Neural cell (in vitro differentiated cells): ENCODE measurements around the gene GRAMD1B. TPM values are rescaled to one million over a fixed set of nuclear protein-coding genes. Genes with fewer than 3 reads are reported as not detected.
A peak's percentile ranks its signal among the peaks of the same experiment; 100 is the strongest.

ENCODE experiments used
- H2AFZ ChIP-seq: fragments of 200-600, 300-800 bp; sonication (generic), shearing (Covaris generic); 2 replicates; pipeline ENCODE4 v1.6.0; 2014; ENCODE audit warnings: low read depth, mild to moderate bottlenecking, antibody characterized with exemption, low read length, moderate library complexity
- H3F3A ChIP-seq: fragments of 200-600 bp; shearing (Covaris generic); 2 replicates; pipeline ENCODE4 v1.6.1; 2016; ENCODE audit warnings: mild to moderate bottlenecking, moderate library complexity, mixed read lengths, antibody characterized with exemption, low read length; ENCODE audit not compliant: insufficient read depth, poor library complexity, severe bottlenecking
- H3K27ac ChIP-seq: fragments of 200-600, 300-800 bp; sonication (generic), shearing (Covaris generic); 2 replicates; pipeline ENCODE4 v1.5.1; 2014; ENCODE audit warnings: mild to moderate bottlenecking, low read length, moderate library complexity
- H3K27me3 ChIP-seq: fragments of 300-800, 200-600 bp; sonication (generic), shearing (Covaris generic); 2 replicates; pipeline ENCODE4 v1.6.0; 2014; ENCODE audit warnings: mild to moderate bottlenecking, low read depth, low read length, moderate library complexity; ENCODE audit not compliant: insufficient read depth
- H3K36me3 ChIP-seq: fragments of 300-800, 200-600 bp; sonication (generic), shearing (Covaris generic); 2 replicates; pipeline ENCODE4 v1.5.1; 2014; ENCODE audit warnings: mild to moderate bottlenecking, antibody characterized with exemption, low read length, moderate library complexity; ENCODE audit not compliant: insufficient read depth
- H3K4me2 ChIP-seq: fragments of 300-800, 200-600 bp; sonication (generic), shearing (Covaris generic); 2 replicates; pipeline ENCODE4 v1.6.0; 2014; ENCODE audit warnings: mild to moderate bottlenecking, low read length
- H3K4me3 ChIP-seq: fragments of 300-800, 200-600 bp; sonication (generic), shearing (Covaris generic); 2 replicates; pipeline ENCODE4 v1.5.1; 2014; ENCODE audit warnings: mild to moderate bottlenecking, low read length, moderate library complexity
- H3K79me2 ChIP-seq: fragments of 200-600 bp; shearing (Covaris generic); replicated peaks from 2 replicates; pipeline ENCODE4 v1.6.0; 2014; ENCODE audit warnings: mild to moderate bottlenecking, low read length, moderate library complexity; ENCODE audit not compliant: insufficient read depth
- H3K9ac ChIP-seq: fragments of 300-800, 200-600 bp; sonication (generic), shearing (Covaris generic); 2 replicates; pipeline ENCODE4 v1.6.1; 2016; ENCODE audit warnings: mild to moderate bottlenecking, low read length, mixed read lengths
- H3K9me2 ChIP-seq: fragments of 200-600 bp; shearing (Covaris generic); 2 replicates; pipeline ENCODE4 v1.6.1; 2016; ENCODE audit warnings: mild to moderate bottlenecking, low read length, mixed read lengths; ENCODE audit not compliant: insufficient read depth
- H3K9me3 ChIP-seq: fragments of 200-600, 300-800 bp; sonication (generic), shearing (Covaris generic); 2 replicates; pipeline ENCODE4 v1.6.1; 2016; ENCODE audit warnings: mild to moderate bottlenecking, mixed run types, low read length, moderate library complexity, mixed read lengths
- H4K20me1 ChIP-seq: fragments of 200-600 bp; shearing (Covaris generic); 2 replicates; pipeline ENCODE4 v1.6.1; 2016; ENCODE audit warnings: mild to moderate bottlenecking, mixed run types; ENCODE audit not compliant: insufficient read depth
- CTCF ChIP-seq: fragments of 450-650 bp; IDR thresholded peaks from 2 replicates; pipeline ENCODE4 v1.5.1; 2014; ENCODE audit warnings: antibody characterized with exemption, mild to moderate bottlenecking, moderate library complexity; ENCODE audit not compliant: poor library complexity, severe bottlenecking
- EP300 ChIP-seq: fragments of 450-650 bp; conservative IDR thresholded peaks from 2 replicates; pipeline ENCODE4 v1.6.1; 2014; ENCODE audit warnings: antibody characterized with exemption, mild to moderate bottlenecking, moderate library complexity; ENCODE audit not compliant: poor library complexity, severe bottlenecking
- EZH2 ChIP-seq: fragments of 200-600, 300-800 bp; shearing (Covaris generic), sonication (generic); IDR thresholded peaks from 2 replicates; pipeline ENCODE4 v1.6.1; 2014; ENCODE audit warnings: antibody characterized with exemption, low read length, borderline replicate concordance, mild to moderate bottlenecking; ENCODE audit not compliant: insufficient read depth, poor library complexity, severe bottlenecking
- MXI1 ChIP-seq: fragments of 450-650 bp; conservative IDR thresholded peaks from 2 replicates; pipeline ENCODE4 v1.6.1; 2014; ENCODE audit warnings: antibody characterized with exemption, mild to moderate bottlenecking; ENCODE audit not compliant: poor library complexity, severe bottlenecking
- POLR2AphosphoS5 ChIP-seq: IDR thresholded peaks from 2 replicates; pipeline ENCODE4 v1.6.1; 2012
- RAD21 ChIP-seq: fragments of 450-650 bp; conservative IDR thresholded peaks from 2 replicates; pipeline ENCODE4 v1.6.1; 2014; ENCODE audit warnings: antibody characterized with exemption, mild to moderate bottlenecking, moderate library complexity
- REST ChIP-seq: IDR thresholded peaks from 2 replicates; pipeline ENCODE4 v1.6.1; 2012; ENCODE audit warnings: borderline replicate concordance
- SMC3 ChIP-seq: fragments of 450-650 bp; conservative IDR thresholded peaks from 2 replicates; pipeline ENCODE4 v1.6.1; 2014; ENCODE audit warnings: antibody characterized with exemption, mild to moderate bottlenecking, moderate library complexity; ENCODE audit not compliant: poor library complexity
- TAF1 ChIP-seq: IDR thresholded peaks from 2 replicates; pipeline ENCODE4 v1.6.1; 2012; ENCODE audit warnings: low read depth
- polyA plus RNA-seq: library from polyadenylated mRNA; depleted of rRNA; stranded (reverse); fragments of >200 nt; gene quantifications from 2 replicates; pipeline ENCODE4 v1.2.3, GENCODE V29; 2014

Gene GRAMD1B
- polyA plus RNA-seq, 1 donor from 2014 or later = 1.5 TPM

- no peaks in the 10 kb centered on the region for H3F3A ChIP-seq
- no peaks in the 10 kb centered on the region for H3K9me2 ChIP-seq
- H4K20me1 ChIP-seq = no peaks in the 10 kb centered on the region
- no peak overlapping the region for H3K4me2 ChIP-seq
- no peak for TF ChIP-seq REST
- TF ChIP-seq EP300 = no peak
- H3K9me3 ChIP-seq = no peaks in the 10 kb centered on the region
- H3K79me2 ChIP-seq = no peaks in the 10 kb centered on the region
- H3K4me3 ChIP-seq = no peak overlapping the region
- no peak overlapping the region for H2AFZ ChIP-seq
- H3K36me3 ChIP-seq = no peaks in the 10 kb centered on the region
- no peak overlapping the region for H3K9ac ChIP-seq
- no peaks in the 10 kb centered on the region for H3K27me3 ChIP-seq
- H3K27ac ChIP-seq = no peak overlapping the region
Measured at GRCh38 chr11:123580137-123580536, 150.1 kb downstream of the GRAMD1B start.

- H3K36me3 ChIP-seq = no peaks in the 10 kb centered on the region
- H3K27me3 ChIP-seq = no peaks in the 10 kb centered on the region
- H3K79me2 ChIP-seq = no peaks in the 10 kb centered on the region
- H3K9me2 ChIP-seq = no peaks in the 10 kb centered on the region
- H3K4me2 ChIP-seq = no peak overlapping the region
- H3F3A ChIP-seq = no peaks in the 10 kb centered on the region
- peak; percentile 89 for TF ChIP-seq RAD21
- TF ChIP-seq POLR2AphosphoS5 = no peak
- peak; percentile 96 for TF ChIP-seq SMC3
- no peak for TF ChIP-seq MXI1
- no peak for TF ChIP-seq TAF1
- peak; percentile 93 for TF ChIP-seq CTCF
- TF ChIP-seq REST = no peak
- no peak for TF ChIP-seq EZH2
- no peak for TF ChIP-seq EP300
- H3K9me3 ChIP-seq = no peaks in the 10 kb centered on the region
- H3K9ac ChIP-seq = no peak overlapping the region
- no peak overlapping the region for H3K27ac ChIP-seq
- no peaks in the 10 kb centered on the region for H4K20me1 ChIP-seq
- H3K4me3 ChIP-seq = no peak overlapping the region
- no peak overlapping the region for H2AFZ ChIP-seq
Measured at GRCh38 chr11:123580557-123581275, 150.6 kb downstream of the GRAMD1B start.
